NB4 (cell line): ENCODE measurements around the gene SLC51B.

Source experiments
- MAX ChIP-seq: IDR thresholded peaks from 2 replicates; pipeline ENCODE4 v1.6.1; 2011; ENCODE audit warnings: low read depth, low read length
- MYC ChIP-seq: IDR thresholded peaks from 2 replicates; pipeline ENCODE4 v1.6.1; 2011; ENCODE audit warnings: low read depth, low read length
- POLR2A ChIP-seq: IDR thresholded peaks from 2 replicates; pipeline ENCODE4 v1.6.1; 2011; ENCODE audit warnings: mild to moderate bottlenecking; ENCODE audit not compliant: insufficient read length; ENCODE audit errors: extremely low read depth
- TF ChIP-seq, protein P1 (sequence below): IDR thresholded peaks from one replicate; pipeline ENCODE4 v1.5.1; 2012; ENCODE audit warnings: low read depth, low read length

- TF ChIP-seq, protein P1, sequence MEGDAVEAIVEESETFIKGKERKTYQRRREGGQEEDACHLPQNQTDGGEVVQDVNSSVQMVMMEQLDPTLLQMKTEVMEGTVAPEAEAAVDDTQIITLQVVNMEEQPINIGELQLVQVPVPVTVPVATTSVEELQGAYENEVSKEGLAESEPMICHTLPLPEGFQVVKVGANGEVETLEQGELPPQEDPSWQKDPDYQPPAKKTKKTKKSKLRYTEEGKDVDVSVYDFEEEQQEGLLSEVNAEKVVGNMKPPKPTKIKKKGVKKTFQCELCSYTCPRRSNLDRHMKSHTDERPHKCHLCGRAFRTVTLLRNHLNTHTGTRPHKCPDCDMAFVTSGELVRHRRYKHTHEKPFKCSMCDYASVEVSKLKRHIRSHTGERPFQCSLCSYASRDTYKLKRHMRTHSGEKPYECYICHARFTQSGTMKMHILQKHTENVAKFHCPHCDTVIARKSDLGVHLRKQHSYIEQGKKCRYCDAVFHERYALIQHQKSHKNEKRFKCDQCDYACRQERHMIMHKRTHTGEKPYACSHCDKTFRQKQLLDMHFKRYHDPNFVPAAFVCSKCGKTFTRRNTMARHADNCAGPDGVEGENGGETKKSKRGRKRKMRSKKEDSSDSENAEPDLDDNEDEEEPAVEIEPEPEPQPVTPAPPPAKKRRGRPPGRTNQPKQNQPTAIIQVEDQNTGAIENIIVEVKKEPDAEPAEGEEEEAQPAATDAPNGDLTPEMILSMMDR, result no peak
- TF ChIP-seq POLR2A, result no peak
- no peak for TF ChIP-seq MAX
- no peak for TF ChIP-seq MYC
These were observed 22.6 kb downstream of the SLC51B start, which contains the start of gene RASL12 for GRCh38 chr15:65067645-65068402.
